Effector CD8-positive, alpha-beta T cell (primary cell): ENCODE measurements around the gene CCSAP.
"Not testable (repeated sequence)": the region's sequence is repeated elsewhere in the genome, so short reads cannot be mapped to it uniquely, and the experiment has no call there.

Experiments used
- DNase-seq: peaks from one replicate; lab custom pipeline; 2025; lab: John Stamatoyannopoulos, UW
- total RNA-seq, 4 experiments: gene quantifications; one replicate each; lab custom pipeline; 2026; lab: John Stamatoyannopoulos, UW

The CCSAP gene
- 13.1 to 30.0 (median 21.9) reads per million in 4 experiments for total RNA-seq

- peak; percentile 50 for DNase-seq
Measured at GRCh38 chr1:229342656-229343569, at the start of gene CCSAP. Gene CCSAP (minus strand): TSS chr1:229343047. CDS start chr1:229342465, 582 bp downstream.

GRCh38 chr1:229390130-229390529 lies 47.3 kb upstream of the CCSAP start:
- DNase-seq = no peak

- no peak for DNase-seq
Measured at GRCh38 chr1:229388897-229389580, 46.2 kb upstream of the CCSAP start.

GRCh38 chr1:229385853-229386456 lies 43.1 kb upstream of the CCSAP start:
- DNase-seq = no peak

GRCh38 chr1:229384822-229385221 lies 42.0 kb upstream of the CCSAP start:
- DNase-seq = no peak

GRCh38 chr1:229383961-229384360 lies 41.1 kb upstream of the CCSAP start:
- DNase-seq = no peak

- DNase-seq = no peak
Measured at GRCh38 chr1:229383188-229383587, 40.3 kb upstream of the CCSAP start.

GRCh38 chr1:229381234-229381633 lies 38.4 kb upstream of the CCSAP start:
- DNase-seq = no peak

- DNase-seq = no peak
Measured at GRCh38 chr1:229380536-229381160, 37.8 kb upstream of the CCSAP start.

- DNase-seq = no peak
Measured at GRCh38 chr1:229379846-229380245, 37.0 kb upstream of the CCSAP start.

GRCh38 chr1:229378586-229379367 lies 35.9 kb upstream of the CCSAP start:
- DNase-seq = no peak

- not testable (repeated sequence) for DNase-seq
Measured at GRCh38 chr1:229378035-229378434, 35.2 kb upstream of the CCSAP start.

- DNase-seq = no peak
Measured at GRCh38 chr1:229377429-229377828, 34.6 kb upstream of the CCSAP start.

GRCh38 chr1:229376521-229376920 lies 33.7 kb upstream of the CCSAP start:
- no peak for DNase-seq

GRCh38 chr1:229374485-229374884 lies 31.6 kb upstream of the CCSAP start:
- DNase-seq = no peak

- no peak for DNase-seq
Measured at GRCh38 chr1:229373395-229373794, 30.5 kb upstream of the CCSAP start.

- no peak for DNase-seq
Measured at GRCh38 chr1:229372251-229372650, 29.4 kb upstream of the CCSAP start.

- no peak for DNase-seq
Measured at GRCh38 chr1:229371624-229372023, 28.8 kb upstream of the CCSAP start.

- DNase-seq = no peak
Measured at GRCh38 chr1:229370601-229371021, 27.8 kb upstream of the CCSAP start.

- DNase-seq = no peak
Measured at GRCh38 chr1:229368347-229368746, 25.5 kb upstream of the CCSAP start.

GRCh38 chr1:229365569-229365968 lies 22.7 kb upstream of the CCSAP start:
- DNase-seq = no peak
